HFFc6 (cell line): Measurements from ENCODE around the gene BABAM2. TPM values are rescaled to one million over a fixed set of nuclear protein-coding genes. Genes with fewer than 3 reads are reported as not detected.
A peak's percentile ranks its signal among the peaks of the same experiment; 100 is the strongest.

Experiments used
- DNase-seq: peaks from one replicate; pipeline ENCODE4 v3.0.0-alpha.2; 2018
- H3K27ac Mint-ChIP-seq: 2 replicates; pipeline ENCODE4 v1.8.0; 2020; ENCODE audit warnings: mild to moderate bottlenecking, mixed read lengths
- H3K27me3 Mint-ChIP-seq: 2 replicates; pipeline ENCODE4 v1.8.0; 2021; ENCODE audit warnings: mild to moderate bottlenecking, moderate library complexity, mixed read lengths; ENCODE audit not compliant: insufficient read depth
- H3K36me3 Mint-ChIP-seq: 2 replicates; pipeline ENCODE4 v1.8.0; 2021; ENCODE audit warnings: low read depth, mixed read lengths
- H3K4me1 Mint-ChIP-seq: 2 replicates; pipeline ENCODE4 v1.8.0; 2020; ENCODE audit warnings: low read depth, mixed read lengths
- H3K4me3 Mint-ChIP-seq: 2 replicates; pipeline ENCODE4 v1.8.0; 2020; ENCODE audit warnings: mild to moderate bottlenecking, moderate library complexity, mixed read lengths
- H3K9me3 Mint-ChIP-seq: 2 replicates; pipeline ENCODE4 v1.8.0; 2020; ENCODE audit warnings: mild to moderate bottlenecking, mixed read lengths
- CTCF ChIP-seq: fragments of 200-600 bp; sonication (generic); IDR thresholded peaks from 2 replicates; pipeline ENCODE4 v1.5.0; 2021; ENCODE audit warnings: antibody characterized with exemption, mild to moderate bottlenecking
- total RNA-seq, 6 experiments: library from RNA; stranded (reverse); fragmentation: NEBNext Ultra II Directional; extraction: Animal tissue kit (Norgen Biotek cat#: 25700); gene quantifications; 2 replicates in 1 of 6; 3 replicates in 5 of 6; pipeline ENCODE4 v1.2.3, GENCODE V29; 2021

BABAM2 gene
- total RNA-seq, 6 experiments from 2014 or later: 30.8 to 46.6 (median 41.2) TPM

GRCh38 chr2:28287256-28287915, 396.9 kb downstream of the BABAM2 start:
- H3K4me1 Mint-ChIP-seq: peaks cover 75% of the 10 kb centered on the region
- peaks cover 4% of the 10 kb centered on the region; the same call in 1 of the 2 replicates for H3K27me3 Mint-ChIP-seq
- TF ChIP-seq CTCF: no peak
- peak overlapping the region; percentile 38; the same call in 1 of the 2 replicates for H3K4me3 Mint-ChIP-seq
- peak; percentile 43 for DNase-seq
- H3K27ac Mint-ChIP-seq: peak overlapping the region; percentile 95
- H3K9me3 Mint-ChIP-seq: no peaks in the 10 kb centered on the region
- no peaks in the 10 kb centered on the region; the same call in 1 of the 2 replicates for H3K36me3 Mint-ChIP-seq

GRCh38 chr2:28288620-28289019, 398.1 kb downstream of the BABAM2 start:
- no peak for DNase-seq
- H3K27ac Mint-ChIP-seq: no peak overlapping the region
- H3K9me3 Mint-ChIP-seq: no peaks in the 10 kb centered on the region
- H3K4me3 Mint-ChIP-seq: no peak overlapping the region
- no peak for TF ChIP-seq CTCF
- H3K36me3 Mint-ChIP-seq: no peaks in the 10 kb centered on the region; the same call in 1 of the 2 replicates
- H3K4me1 Mint-ChIP-seq: peaks cover 77% of the 10 kb centered on the region
- peaks cover 4% of the 10 kb centered on the region; the same call in 1 of the 2 replicates for H3K27me3 Mint-ChIP-seq

- peaks cover 92% of the 10 kb centered on the region for H3K4me1 Mint-ChIP-seq
- peak overlapping the region; percentile 92 for H3K27ac Mint-ChIP-seq
- DNase-seq: peak; percentile 44
- H3K9me3 Mint-ChIP-seq: no peaks in the 10 kb centered on the region
- TF ChIP-seq CTCF: no peak
- H3K4me3 Mint-ChIP-seq: peak overlapping the region; percentile 14
- no peaks in the 10 kb centered on the region for H3K27me3 Mint-ChIP-seq
- H3K36me3 Mint-ChIP-seq: 0 out of 2 replicates have a peak, but pooled peaks cover 3% of the 10 kb centered on the region
Measured at GRCh38 chr2:28291811-28292440, 401.4 kb downstream of the BABAM2 start.

- Mint-ChIP-seq H3K4me1 (peaks cover 92% of the 10 kb centered on the region), H3K4me3 (peak overlapping the region; percentile 14), H3K27ac (peak overlapping the region; percentile 92), H3K27me3 (no peaks in the 10 kb centered on the region), H3K9me3 (no peaks in the 10 kb centered on the region), H3K36me3 (0 out of 2 replicates have a peak, but pooled peaks cover 3% of the 10 kb centered on the region)
- no peak for TF ChIP-seq CTCF
- DNase-seq: peak; percentile 52
Measured at GRCh38 chr2:28292491-28292890, 402.0 kb downstream of the BABAM2 start.

GRCh38 chr2:28293416-28293815, 402.9 kb downstream of the BABAM2 start:
- Mint-ChIP-seq H3K36me3 (0 out of 2 replicates have a peak, but pooled peaks cover 3% of the 10 kb centered on the region), H3K9me3 (no peaks in the 10 kb centered on the region), H3K27ac (peak overlapping the region; percentile 92), H3K4me1 (peaks cover 91% of the 10 kb centered on the region), H3K27me3 (no peaks in the 10 kb centered on the region), H3K4me3 (peak overlapping the region; percentile 44; the same call in 1 of the 2 replicates)
- no peak for TF ChIP-seq CTCF
- DNase-seq: no peak
